BE2C (cell line): ENCODE data around the gene MRNIP.
A peak's percentile ranks its signal among the peaks of the same experiment; 100 is the strongest.

Source experiments
- DNase-seq: peaks from one replicate; pipeline ENCODE4 v3.0.0-alpha.2; 2020
- H3K27me3 ChIP-seq: fragments of 250-450 bp; sonication (Bioruptor Pico); 2 replicates; pipeline ENCODE4 v1.5.1; 2020; ENCODE audit warnings: mild to moderate bottlenecking
- H3K36me3 ChIP-seq: fragments of 250-450 bp; sonication (Bioruptor Pico); 2 replicates; pipeline ENCODE4 v1.5.1; 2020; ENCODE audit warnings: mild to moderate bottlenecking
- H3K4me1 ChIP-seq: fragments of 250-450 bp; sonication (Bioruptor Pico); 2 replicates; pipeline ENCODE4 v1.5.1; 2020
- H3K4me3 ChIP-seq: 2 replicates; pipeline ENCODE4 v1.5.1; 2011; ENCODE audit warnings: low read depth, low read length
- H3K9me3 ChIP-seq: fragments of 250-450 bp; sonication (Bioruptor Pico); 2 replicates; pipeline ENCODE4 v1.5.1; 2020
- CTCF ChIP-seq: IDR thresholded peaks from 2 replicates; pipeline ENCODE4 v1.5.1; 2012; ENCODE audit warnings: mild to moderate bottlenecking, low read depth, low read length

Gene MRNIP

GRCh38 chr5:179860301-179860700 is 1.7 kb upstream of the MRNIP start:
- no peaks in the 10 kb centered on the region for H3K27me3 ChIP-seq
- no peak for TF ChIP-seq CTCF
- no peaks in the 10 kb centered on the region for H3K9me3 ChIP-seq
- no peaks in the 10 kb centered on the region; the same call in 1 of the 2 replicates for H3K36me3 ChIP-seq
- no peak for DNase-seq
- H3K4me3 ChIP-seq: no peak overlapping the region
- no peaks in the 10 kb centered on the region for H3K4me1 ChIP-seq

- no peaks in the 10 kb centered on the region for H3K36me3 ChIP-seq
- no peaks in the 10 kb centered on the region for H3K4me1 ChIP-seq
- no peaks in the 10 kb centered on the region for H3K27me3 ChIP-seq
- H3K9me3 ChIP-seq: no peaks in the 10 kb centered on the region
- TF ChIP-seq CTCF: no peak
- peak; percentile 43 for DNase-seq
- H3K4me3 ChIP-seq: peak overlapping the region; percentile 97
Observed at GRCh38 chr5:179858241-179858585, 404 bp downstream of the MRNIP start.

- H3K4me3 ChIP-seq: no peak overlapping the region
- no peak for DNase-seq
- H3K9me3 ChIP-seq: no peaks in the 10 kb centered on the region
- H3K36me3 ChIP-seq: peaks cover 14% of the 10 kb centered on the region
- H3K4me1 ChIP-seq: no peaks in the 10 kb centered on the region
- no peaks in the 10 kb centered on the region for H3K27me3 ChIP-seq
- TF ChIP-seq CTCF: no peak
Observed at GRCh38 chr5:179854356-179854755, 4.3 kb downstream of the MRNIP start.

- Histone ChIP-seq H3K9me3 (no peaks in the 10 kb centered on the region), H3K4me1 (no peaks in the 10 kb centered on the region), H3K27me3 (no peaks in the 10 kb centered on the region), H3K4me3 (no peak overlapping the region), H3K36me3 (peaks cover 20% of the 10 kb centered on the region)
- no peak for DNase-seq
- TF ChIP-seq CTCF: no peak
Observed at GRCh38 chr5:179852993-179853547, 5.5 kb downstream of the MRNIP start.

- H3K36me3 ChIP-seq: peaks cover 31% of the 10 kb centered on the region
- TF ChIP-seq CTCF: no peak
- no peaks in the 10 kb centered on the region for H3K4me1 ChIP-seq
- H3K27me3 ChIP-seq: no peaks in the 10 kb centered on the region
- no peaks in the 10 kb centered on the region for H3K9me3 ChIP-seq
- no peak overlapping the region for H3K4me3 ChIP-seq
- DNase-seq: no peak
Observed at GRCh38 chr5:179841621-179842020, 17.0 kb downstream of the MRNIP start.

GRCh38 chr5:179840766-179841165 is 17.9 kb downstream of the MRNIP start:
- no peaks in the 10 kb centered on the region for H3K27me3 ChIP-seq
- H3K36me3 ChIP-seq: peaks cover 38% of the 10 kb centered on the region
- H3K4me3 ChIP-seq: no peak overlapping the region
- no peak for TF ChIP-seq CTCF
- no peaks in the 10 kb centered on the region for H3K9me3 ChIP-seq
- no peak for DNase-seq
- no peaks in the 10 kb centered on the region for H3K4me1 ChIP-seq
